T-helper 1 cell treated with Interleukin-12 subunit alpha and Interleukin-12 subunit beta and Interleukin-4 antibody, amounts not matched to agents 30 μg/mL and 1 μg/mL, for 36 hours (primary cell): ENCODE results near the gene MIGA2.
A peak's percentile ranks its signal among the peaks of the same experiment; 100 is the strongest.

Source experiments
- H3K27ac Mint-ChIP-seq: one replicate; pipeline ENCODE4 v1.8.0; 2021; ENCODE audit warnings: mild to moderate bottlenecking, mixed read lengths
- H3K27me3 Mint-ChIP-seq: one replicate; pipeline ENCODE4 v1.8.0; 2021; ENCODE audit warnings: low read depth, mixed read lengths
- H3K36me3 Mint-ChIP-seq: one replicate; pipeline ENCODE4 v1.8.0; 2021; ENCODE audit warnings: low read depth, mixed read lengths
- H3K4me1 Mint-ChIP-seq: one replicate; pipeline ENCODE4 v1.8.0; 2021; ENCODE audit warnings: low read depth, mixed read lengths
- H3K4me3 Mint-ChIP-seq: one replicate; pipeline ENCODE4 v1.8.0; 2021; ENCODE audit warnings: mild to moderate bottlenecking, moderate library complexity, mixed read lengths
- H3K9me3 Mint-ChIP-seq: one replicate; pipeline ENCODE4 v1.8.0; 2021; ENCODE audit warnings: mixed read lengths

The MIGA2 gene

GRCh38 chr9:129069862-129070641, 33.6 kb downstream of the MIGA2 start:
- Mint-ChIP-seq H3K27ac (no peak overlapping the region), H3K36me3 (peaks cover 17% of the 10 kb centered on the region), H3K4me3 (no peak overlapping the region), H3K4me1 (peaks cover 16% of the 10 kb centered on the region), H3K27me3 (no peaks in the 10 kb centered on the region), H3K9me3 (no peaks in the 10 kb centered on the region)

DNA sequence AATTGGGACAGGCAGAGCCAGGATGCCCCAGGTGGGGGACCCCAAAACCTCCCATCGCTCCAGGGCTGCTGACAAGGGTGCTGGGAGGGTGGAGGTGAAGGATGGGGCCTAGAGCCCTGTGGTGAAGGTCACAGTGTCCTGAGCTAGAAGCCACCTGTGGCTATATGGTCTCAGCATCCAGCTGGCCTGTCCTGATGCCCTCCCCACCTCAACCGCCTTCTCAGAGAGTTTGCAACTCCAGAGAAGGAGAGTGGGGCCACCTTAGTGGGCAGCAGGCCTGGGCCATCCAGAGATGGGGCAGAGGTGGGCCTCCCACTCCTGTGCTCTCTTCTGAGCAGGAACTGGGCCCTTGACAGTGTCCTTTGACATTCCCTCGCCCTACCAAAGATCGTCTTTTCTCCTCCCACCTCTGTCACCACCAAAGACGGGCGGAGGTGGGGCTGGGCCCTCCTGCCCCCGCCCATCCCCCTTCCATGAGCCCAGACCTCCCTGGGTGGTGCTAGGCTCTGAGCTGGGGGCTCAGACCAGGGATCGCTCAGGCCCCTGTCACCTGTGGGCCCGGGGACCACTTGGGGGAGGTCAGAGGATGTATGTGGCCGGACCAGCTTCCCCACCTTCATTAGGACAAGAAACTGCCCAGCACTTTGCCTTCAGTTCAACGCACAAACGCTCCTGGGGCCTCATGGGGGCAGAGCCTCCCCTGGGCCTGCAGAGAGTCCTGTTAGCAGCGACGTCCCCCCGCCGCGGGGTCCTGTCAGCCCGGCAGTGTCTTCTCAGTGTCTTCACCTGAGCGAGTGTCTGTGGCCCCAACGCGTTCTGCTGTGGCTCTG, 34.5 kb downstream of the MIGA2 start:
- H3K36me3 Mint-ChIP-seq = peaks cover 13% of the 10 kb centered on the region

DNA sequence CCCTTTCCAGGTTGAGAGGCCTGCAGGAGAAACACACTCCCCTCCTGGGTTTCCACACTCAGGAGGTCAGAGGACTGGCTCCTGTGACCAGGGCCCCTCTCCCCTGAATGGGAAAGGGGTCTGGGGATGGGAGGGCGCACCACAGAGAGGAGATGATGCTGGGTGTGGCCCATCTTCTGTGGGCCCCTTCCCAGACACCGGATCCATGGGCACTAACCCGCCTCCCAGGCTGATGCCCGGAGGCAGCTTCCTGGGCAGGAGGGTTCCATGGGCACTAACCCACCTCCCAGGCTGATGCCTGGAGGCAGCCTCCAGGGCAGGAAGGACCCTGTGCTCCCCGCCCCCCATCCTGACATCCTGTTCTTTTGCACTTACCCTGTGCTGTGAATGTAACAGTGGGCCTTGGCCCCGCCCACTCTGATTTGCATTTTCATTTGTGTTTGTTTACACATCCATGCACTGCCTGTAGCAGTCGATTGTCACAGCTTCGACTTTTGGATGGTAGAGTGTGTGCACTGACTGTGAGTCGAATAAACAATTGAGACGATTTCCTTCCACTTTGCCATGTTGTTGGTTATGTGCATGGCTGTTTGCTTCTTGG, 35.2 kb downstream of the MIGA2 start:
- Mint-ChIP-seq H3K4me3 (no peak overlapping the region), H3K27me3 (no peaks in the 10 kb centered on the region), H3K36me3 (peaks cover 12% of the 10 kb centered on the region), H3K4me1 (peaks cover 16% of the 10 kb centered on the region), H3K27ac (peak overlapping the region; percentile 45), H3K9me3 (no peaks in the 10 kb centered on the region)

More for the DNA sequence above, 34.5 kb downstream of the MIGA2 start:
- peaks cover 16% of the 10 kb centered on the region for H3K4me1 Mint-ChIP-seq
- no peak overlapping the region for H3K4me3 Mint-ChIP-seq
- H3K27ac Mint-ChIP-seq = no peak overlapping the region
- no peaks in the 10 kb centered on the region for H3K27me3 Mint-ChIP-seq
- no peaks in the 10 kb centered on the region for H3K9me3 Mint-ChIP-seq

- no peaks in the 10 kb centered on the region for H3K27me3 Mint-ChIP-seq
- H3K27ac Mint-ChIP-seq = peak overlapping the region; percentile 45
- peaks cover 16% of the 10 kb centered on the region for H3K4me1 Mint-ChIP-seq
- H3K4me3 Mint-ChIP-seq = no peak overlapping the region
- no peaks in the 10 kb centered on the region for H3K9me3 Mint-ChIP-seq
- H3K36me3 Mint-ChIP-seq = peaks cover 11% of the 10 kb centered on the region
Measured at GRCh38 chr9:129072171-129072570, 35.7 kb downstream of the MIGA2 start.

- Mint-ChIP-seq H3K36me3 (peaks cover 7% of the 10 kb centered on the region), H3K4me3 (peak overlapping the region; percentile 31), H3K27me3 (no peaks in the 10 kb centered on the region), H3K27ac (peak overlapping the region; percentile 76), H3K9me3 (no peaks in the 10 kb centered on the region), H3K4me1 (peaks cover 16% of the 10 kb centered on the region)
Measured at GRCh38 chr9:129073404-129073803, 37.0 kb downstream of the MIGA2 start.

- Mint-ChIP-seq H3K36me3 (peaks cover 2% of the 10 kb centered on the region), H3K9me3 (no peaks in the 10 kb centered on the region), H3K27me3 (no peaks in the 10 kb centered on the region), H3K4me1 (peaks cover 14% of the 10 kb centered on the region), H3K27ac (no peak overlapping the region), H3K4me3 (no peak overlapping the region)
Measured at GRCh38 chr9:129074106-129074505, 37.7 kb downstream of the MIGA2 start.

GRCh38 chr9:129075996-129076639, 39.7 kb downstream of the MIGA2 start:
- H3K9me3 Mint-ChIP-seq = no peaks in the 10 kb centered on the region
- H3K4me3 Mint-ChIP-seq = no peak overlapping the region
- H3K4me1 Mint-ChIP-seq = peaks cover 22% of the 10 kb centered on the region
- H3K36me3 Mint-ChIP-seq = peaks cover 2% of the 10 kb centered on the region
- H3K27me3 Mint-ChIP-seq = no peaks in the 10 kb centered on the region
- no peak overlapping the region for H3K27ac Mint-ChIP-seq

GRCh38 chr9:129076640-129077037, 40.2 kb downstream of the MIGA2 start:
- Mint-ChIP-seq H3K27ac (no peak overlapping the region), H3K4me3 (no peak overlapping the region), H3K9me3 (no peaks in the 10 kb centered on the region), H3K4me1 (peaks cover 23% of the 10 kb centered on the region), H3K36me3 (peaks cover 2% of the 10 kb centered on the region), H3K27me3 (no peaks in the 10 kb centered on the region)

GRCh38 chr9:129077236-129077635, 40.8 kb downstream of the MIGA2 start:
- no peaks in the 10 kb centered on the region for H3K9me3 Mint-ChIP-seq

DNA sequence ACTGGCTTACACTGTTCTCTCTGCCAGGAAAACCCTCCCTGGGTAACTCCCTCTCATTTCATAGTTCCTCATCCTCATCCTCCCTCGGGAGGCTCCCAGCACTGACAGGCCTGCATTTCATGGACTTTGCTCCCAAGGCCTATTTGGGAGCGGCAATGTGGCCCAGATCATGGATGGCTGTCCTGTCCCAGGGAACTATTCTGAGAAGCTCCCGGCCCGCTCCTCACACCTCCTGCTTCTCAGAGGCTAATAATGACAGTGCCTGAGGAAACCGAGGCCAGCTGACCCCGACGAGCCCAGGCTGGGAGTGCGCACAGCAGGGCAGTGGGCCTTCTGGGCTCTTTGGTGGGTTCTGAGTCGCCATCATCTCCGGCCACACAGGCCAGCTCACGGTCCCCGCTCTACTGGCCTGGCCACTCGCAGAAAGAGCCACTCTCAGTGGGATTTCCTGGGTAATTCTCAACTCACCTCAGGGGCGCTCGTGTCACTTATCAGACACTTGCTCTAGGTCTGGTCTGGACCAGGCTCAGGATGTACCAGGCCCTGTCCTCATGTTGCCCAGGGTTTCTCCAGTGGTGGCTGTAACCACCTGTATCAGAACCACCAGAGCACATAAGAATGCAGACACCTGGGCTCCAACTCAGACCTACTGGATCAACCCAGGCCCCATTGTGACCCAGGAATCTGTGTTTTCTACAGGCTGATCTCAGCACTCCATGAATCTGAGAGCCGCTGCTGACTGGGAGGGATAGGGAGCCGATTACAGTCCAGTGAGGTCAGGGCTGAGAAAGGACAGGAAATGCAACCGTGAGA, 42.5 kb downstream of the MIGA2 start:
- Mint-ChIP-seq H3K9me3 (no peaks in the 10 kb centered on the region), H3K27ac (peak overlapping the region; percentile 15), H3K36me3 (peaks cover 3% of the 10 kb centered on the region), H3K4me1 (peaks cover 27% of the 10 kb centered on the region), H3K4me3 (peak overlapping the region; percentile 58), H3K27me3 (no peaks in the 10 kb centered on the region)

More at GRCh38 chr9:129077236-129077635, 40.8 kb downstream of the MIGA2 start:
- Mint-ChIP-seq H3K27me3 (no peaks in the 10 kb centered on the region), H3K36me3 (no peaks in the 10 kb centered on the region), H3K27ac (no peak overlapping the region), H3K4me3 (no peak overlapping the region), H3K4me1 (peaks cover 26% of the 10 kb centered on the region)

DNA sequence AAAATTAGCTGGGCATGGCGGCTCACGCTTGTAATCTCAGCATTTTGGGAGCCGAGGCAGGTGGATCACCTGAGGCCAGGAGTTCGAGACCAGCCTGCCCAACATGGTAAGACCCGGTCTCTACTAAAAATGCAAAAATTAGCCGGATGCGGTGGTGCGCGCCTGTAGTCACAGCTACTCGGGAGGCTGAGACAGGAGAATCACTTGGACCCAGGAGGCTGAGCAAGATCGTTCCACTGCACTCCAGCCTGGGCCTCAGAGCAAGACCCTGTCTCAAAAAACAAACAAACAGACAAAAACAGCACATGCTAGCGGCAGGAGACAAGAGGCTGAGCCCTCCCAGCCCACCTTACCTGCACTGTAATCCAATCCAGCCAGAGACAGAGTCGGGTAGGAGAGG, 43.4 kb downstream of the MIGA2 start:
- Mint-ChIP-seq H3K27ac (no peak overlapping the region), H3K4me1 (peaks cover 27% of the 10 kb centered on the region), H3K4me3 (peak overlapping the region; percentile 88), H3K36me3 (peaks cover 3% of the 10 kb centered on the region), H3K9me3 (no peaks in the 10 kb centered on the region), H3K27me3 (no peaks in the 10 kb centered on the region)

GRCh38 chr9:129080298-129080600, 43.8 kb downstream of the MIGA2 start:
- Mint-ChIP-seq H3K4me3 (peak overlapping the region; percentile 88), H3K9me3 (no peaks in the 10 kb centered on the region), H3K36me3 (peaks cover 4% of the 10 kb centered on the region), H3K27me3 (no peaks in the 10 kb centered on the region), H3K27ac (no peak overlapping the region), H3K4me1 (peaks cover 27% of the 10 kb centered on the region)

GRCh38 chr9:129080601-129081387, 44.4 kb downstream of the MIGA2 start, which contains the start of gene DOLPP1:
Gene DOLPP1 (plus strand): TSS chr9:129081111. CDS start chr9:129081132, 21 bp downstream.
- Mint-ChIP-seq H3K36me3 (peaks cover 4% of the 10 kb centered on the region), H3K27ac (peak within 1 kb of the TSS; percentile 72), H3K9me3 (no peaks in the 10 kb centered on the region), H3K4me3 (peak within 1 kb of the TSS; percentile 88), H3K27me3 (no peaks in the 10 kb centered on the region), H3K4me1 (peaks cover 27% of the 10 kb centered on the region)
